Tibial artery (tissue), 4 donors: ENCODE results near the gene SCARB2.
A peak's percentile ranks its signal among the peaks of the same experiment; 100 is the strongest.

Source experiments
- DNase-seq, 2 donors: peaks; one replicate each; pipeline ENCODE4 v3.0.0-alpha.2; 2019
- H3K27ac ChIP-seq, 2 donors: fragments of 200-600 bp; sonication (generic) in 1 of 2; 1 replicate in 1 of 2; 2 replicates in 1 of 2; pipeline ENCODE4 v1.5.1; 2018 to 2019; ENCODE audit warnings: mild to moderate bottlenecking in 1 of 2
- H3K27me3 ChIP-seq, 2 donors: fragments of 200-600 bp; sonication (generic) in 1 of 2; one replicate each; pipeline versions ENCODE4 v1.5.1 to v1.6.0; 2016 to 2019
- H3K36me3 ChIP-seq, 3 donors: fragments of 200-600 bp; sonication (generic) in 2 of 3; one replicate each; pipeline ENCODE4 v1.5.1; 2016 to 2019; ENCODE audit warnings: mild to moderate bottlenecking in 2 of 3
- H3K4me1 ChIP-seq, 4 donors: fragments of 200-600 bp; sonication (generic) in 2 of 4; 1 replicate in 3 of 4; 2 replicates in 1 of 4; pipeline ENCODE4 v1.5.1; 2016 to 2019
- H3K4me3 ChIP-seq, 2 donors: fragments of 200-600 bp; sonication (generic) in 1 of 2; 1 replicate in 1 of 2; 2 replicates in 1 of 2; pipeline ENCODE4 v1.5.1; 2018 to 2019; ENCODE audit warnings: mild to moderate bottlenecking in 2 of 2
- H3K9me3 ChIP-seq, 3 donors: fragments of 200-600 bp; sonication (generic) in 1 of 3; one replicate each; pipeline ENCODE4 v1.5.1; 2016 to 2019
- CTCF ChIP-seq, 2 experiments: fragments of 200-600 bp in 1 of 2; fragments of 450-650 bp in 1 of 2; IDR thresholded peaks; one replicate each; pipeline ENCODE4 v1.5.1; 2017 to 2019; ENCODE audit warnings: antibody characterized with exemption in 2 of 2, mild to moderate bottlenecking in 1 of 2, moderate library complexity in 1 of 2
- intact Hi-C: fragments of 100-400 bp; cut with DNase I; formaldehyde crosslinking; loops from one replicate; pipeline ENCODE4 v1.15.0; 2023; ENCODE audit warnings: low total_unique reads

SCARB2 gene

DNA sequence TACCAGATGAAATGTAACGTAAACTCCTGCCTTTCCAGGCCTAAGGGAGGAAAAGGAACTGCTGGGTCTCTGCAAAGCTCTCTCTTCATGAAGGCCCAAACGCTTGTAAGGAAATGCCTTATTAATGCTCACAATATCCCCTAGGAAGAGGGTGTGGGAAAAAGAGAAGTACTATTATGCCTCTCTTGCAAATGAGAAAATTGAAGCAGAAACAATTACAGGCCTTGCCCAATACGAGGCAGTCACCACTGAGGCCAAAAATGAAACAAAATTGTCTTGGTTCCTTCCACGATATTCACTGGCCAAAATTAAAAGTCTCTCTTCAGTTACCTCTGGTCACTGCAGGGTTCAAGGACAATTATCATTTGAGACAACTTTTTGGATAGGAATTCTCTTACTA is 3.2 kb downstream of the SCARB2 start:
- DNase-seq: no peak
- Histone ChIP-seq H3K9me3 (no peaks in the 10 kb centered on the region), H3K4me3 (peak overlapping the region; percentile 0 to 10), H3K4me1 (peaks cover 0 to 86% (median 70%) of the 10 kb centered on the region in 4 donors), H3K27me3 (no peaks in the 10 kb centered on the region), H3K36me3 (no peaks in the 10 kb centered on the region), H3K27ac (peak overlapping the region; percentile 98 to 99)
- intact Hi-C loops: no loop called here
- no peak for TF ChIP-seq CTCF (IDR thresholded peaks at IDR 0.05)

DNA sequence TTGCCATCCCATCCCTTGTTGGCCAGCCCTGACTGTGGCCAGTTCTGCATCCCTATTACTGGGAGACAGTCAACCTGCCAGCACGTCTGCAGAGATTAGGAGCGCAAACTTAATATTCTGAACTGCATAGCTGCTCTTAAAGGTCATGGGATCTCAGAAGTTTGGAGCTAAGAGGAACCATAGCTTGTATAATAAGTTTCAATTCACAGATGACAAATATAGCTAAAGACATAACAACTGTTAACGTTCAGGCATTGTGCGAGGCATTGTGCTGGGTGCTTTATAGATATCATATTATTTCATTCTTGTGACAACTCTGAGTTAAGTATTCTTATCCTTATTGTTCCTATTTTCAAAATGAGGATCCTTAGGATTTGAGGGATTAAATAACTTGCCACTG is 3.7 kb downstream of the SCARB2 start:
- Histone ChIP-seq H3K4me3 (no peak overlapping the region), H3K27ac (peak overlapping the region; percentile 98 to 99), H3K9me3 (no peaks in the 10 kb centered on the region), H3K36me3 (no peaks in the 10 kb centered on the region), H3K27me3 (no peaks in the 10 kb centered on the region), H3K4me1 (peaks cover 0 to 89% (median 68%) of the 10 kb centered on the region in 4 donors)
- no peak for TF ChIP-seq CTCF (IDR thresholded peaks at IDR 0.05)
- DNase-seq: no peak
- intact Hi-C loops: no loop called here

- Histone ChIP-seq H3K27ac (peak overlapping the region; percentile 98 to 99), H3K27me3 (no peaks in the 10 kb centered on the region), H3K36me3 (no peaks in the 10 kb centered on the region), H3K4me1 (peaks cover 0 to 97% (median 64%) of the 10 kb centered on the region in 4 donors), H3K9me3 (no peaks in the 10 kb centered on the region), H3K4me3 (peak overlapping the region; percentile 22 to 23)
- TF ChIP-seq CTCF (IDR thresholded peaks at IDR 0.05): no peak
- intact Hi-C loops: no loop called here
- DNase-seq: peak; percentile 89 to 91
Measured at GRCh38 chr4:76208005-76208765, 5.4 kb downstream of the SCARB2 start.

- peak overlapping the region; percentile 98 to 99 for H3K27ac ChIP-seq
- H3K27me3 ChIP-seq: no peaks in the 10 kb centered on the region
- peaks cover 0 to 97% (median 65%) of the 10 kb centered on the region in 4 donors for H3K4me1 ChIP-seq
- no peaks in the 10 kb centered on the region for H3K9me3 ChIP-seq
- H3K4me3 ChIP-seq: no peak overlapping the region
- intact Hi-C loops: no loop called here
- no peaks in the 10 kb centered on the region for H3K36me3 ChIP-seq
- no peak for DNase-seq
- TF ChIP-seq CTCF (IDR thresholded peaks at IDR 0.05): no peak
Measured at GRCh38 chr4:76207549-76207948, 6.1 kb downstream of the SCARB2 start.

DNA sequence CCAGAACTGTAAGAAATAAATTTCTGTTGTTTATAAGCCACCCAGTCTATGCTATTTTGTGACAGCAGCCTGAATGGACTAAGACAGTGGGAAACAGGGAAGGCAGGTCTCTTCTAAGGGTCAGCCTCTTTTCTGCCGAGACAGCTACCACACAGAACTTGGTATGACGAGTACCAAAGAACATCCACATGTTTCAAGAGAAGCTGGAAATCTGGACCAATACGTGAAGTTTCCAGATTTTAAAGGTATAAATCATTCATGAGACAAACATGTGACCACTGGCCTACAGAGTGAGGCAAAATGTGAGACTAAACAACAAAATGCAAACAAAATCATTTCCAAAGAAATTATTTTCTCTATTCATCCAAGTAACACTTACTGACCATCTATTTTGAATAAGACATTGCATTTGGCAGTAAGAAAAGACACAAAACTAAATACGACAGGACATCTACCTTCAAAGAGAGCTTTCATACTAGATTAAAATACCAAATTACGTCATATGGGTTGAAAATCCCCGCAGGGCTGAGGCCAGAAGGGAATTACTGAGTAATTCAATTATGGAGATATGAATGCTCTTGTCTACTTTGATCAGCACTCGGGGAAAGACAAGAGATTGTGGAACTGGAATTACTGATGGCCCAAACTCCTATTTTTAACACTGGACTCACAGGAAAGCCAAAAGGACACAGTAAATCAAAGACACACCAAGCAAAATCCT is 7.2 kb downstream of the SCARB2 start:
- H3K4me1 ChIP-seq: peaks cover 0 to 85% (median 55%) of the 10 kb centered on the region in 4 donors
- no peaks in the 10 kb centered on the region for H3K36me3 ChIP-seq
- no peak overlapping the region for H3K4me3 ChIP-seq
- H3K9me3 ChIP-seq: no peaks in the 10 kb centered on the region
- H3K27me3 ChIP-seq: no peaks in the 10 kb centered on the region
- H3K27ac ChIP-seq: peak overlapping the region; percentile 44 to 99
- TF ChIP-seq CTCF (IDR thresholded peaks at IDR 0.05): no peak
- intact Hi-C loops: no loop called here
- no peak for DNase-seq
